HK-2 (cell line): ENCODE measurements around the gene ENTPD2.

Experiments used
- DNase-seq: peaks from one replicate; pipeline ENCODE4 v3.0.0-alpha.2; 2018; ENCODE audit not compliant: unreplicated experiment

Gene ENTPD2

GRCh38 chr9:137079401-137079787 is 25.5 kb upstream of the ENTPD2 start:
- DNase-seq, result no peak

GRCh38 chr9:137078701-137079400 is 25.0 kb upstream of the ENTPD2 start:
- DNase-seq, result no peak

- no peak for DNase-seq
Observed at GRCh38 chr9:137077758-137078693, 24.2 kb upstream of the ENTPD2 start.

GRCh38 chr9:137077010-137077747 is 23.3 kb upstream of the ENTPD2 start, which contains the start of gene UAP1L1:
Gene UAP1L1 (plus strand): TSS chr9:137077517. CDS start chr9:137077533, 16 bp downstream.
- no peak for DNase-seq

- DNase-seq, result no peak
Observed at GRCh38 chr9:137076636-137077009, 22.8 kb upstream of the ENTPD2 start.

- DNase-seq, result no peak
Observed at GRCh38 chr9:137075275-137075775, 21.5 kb upstream of the ENTPD2 start.

GRCh38 chr9:137074657-137075274 is 20.9 kb upstream of the ENTPD2 start:
- DNase-seq, result no peak

- no peak for DNase-seq
Observed at GRCh38 chr9:137073992-137074399, 20.1 kb upstream of the ENTPD2 start.

- no peak for DNase-seq
Observed at GRCh38 chr9:137071282-137071681, 17.4 kb upstream of the ENTPD2 start.

GRCh38 chr9:137070906-137071275 is 17.0 kb upstream of the ENTPD2 start:
- DNase-seq, result no peak

GRCh38 chr9:137070201-137070905 is 16.5 kb upstream of the ENTPD2 start, which contains the start of gene SAPCD2:
Gene SAPCD2 (minus strand): TSS chr9:137070557. CDS start chr9:137070460, 97 bp downstream.
- peak; percentile 89 for DNase-seq

- no peak for DNase-seq
Observed at GRCh38 chr9:137069508-137070091, 15.7 kb upstream of the ENTPD2 start.

GRCh38 chr9:137068539-137069507 is 15.0 kb upstream of the ENTPD2 start:
- DNase-seq, result no peak

- peak; percentile 86 for DNase-seq
Observed at GRCh38 chr9:137067860-137068538, 14.1 kb upstream of the ENTPD2 start.

- DNase-seq, result no peak
Observed at GRCh38 chr9:137066096-137066861, 12.4 kb upstream of the ENTPD2 start.

- DNase-seq, result no peak
Observed at GRCh38 chr9:137065336-137065967, 11.6 kb upstream of the ENTPD2 start.

- DNase-seq, result no peak
Observed at GRCh38 chr9:137064880-137065164, 11.0 kb upstream of the ENTPD2 start.
